Fibroblast of lung (primary cell): ENCODE measurements around the gene LRRC8E.

Source experiments
- CTCF ChIP-seq, 2 donors: IDR thresholded peaks in 1 of 2; conservative IDR thresholded peaks in 1 of 2; 1 replicate in 1 of 2; 2 replicates in 1 of 2; pipeline ENCODE4 v1.5.1; 2011 to 2012; ENCODE audit warnings: low read length in 2 of 2, control low read depth in 1 of 2, inconsistent platforms in 1 of 2, low read depth in 1 of 2, mild to moderate bottlenecking in 1 of 2
- EZH2 ChIP-seq: IDR thresholded peaks from 2 replicates; pipeline ENCODE4 v1.5.1; 2012; ENCODE audit warnings: low read length, control low read depth, mild to moderate bottlenecking; ENCODE audit errors: missing control alignments

- TF ChIP-seq CTCF (conservative IDR thresholded peaks at IDR 0.05 in 1 of 2, IDR thresholded peaks at IDR 0.05 in 1 of 2; ENCODE audit: low read depth in 1 of 2, low read length in 2 of 2) (no peak), EZH2 (no peak)
These were observed 21.0 kb upstream of the LRRC8E start for GRCh38 chr19:7867092-7867844.
